Heart right ventricle (tissue), 16 donors: ENCODE results near the gene ATXN7. TPM values are rescaled to one million over a fixed set of nuclear protein-coding genes. Genes with fewer than 3 reads are reported as not detected.
A peak's percentile ranks its signal among the peaks of the same experiment; 100 is the strongest.

Experiments
- ATAC-seq, 8 donors: fragments of 200-7000 bp; cut with Tn5 transposase; one replicate each; pipeline ENCODE4 v1.9.1; 2020; ENCODE audit warnings: mild to moderate bottlenecking in 8 of 8, moderate library complexity in 8 of 8, moderate number of reproducible peaks in 1 of 8
- DNase-seq, 2 donors: peaks; one replicate each; pipeline ENCODE4 v3.0.0-alpha.2; 2020
- H3K27ac ChIP-seq, 10 donors: fragments of 200-600 bp; sonication (generic) in 2 of 10; one replicate each; pipeline versions ENCODE4 v1.5.0 to v1.8.0; 2020 to 2022; ENCODE audit warnings: mild to moderate bottlenecking in 3 of 10
- H3K27me3 ChIP-seq, 7 donors: fragments of 200-600 bp; one replicate each; pipeline ENCODE4 v1.8.0; 2021 to 2022; ENCODE audit warnings: mild to moderate bottlenecking in 2 of 7
- H3K36me3 ChIP-seq, 9 donors: fragments of 200-600 bp; sonication (generic) in 1 of 9; one replicate each; pipeline versions ENCODE4 v1.5.0 to v1.8.0; 2020 to 2022; ENCODE audit warnings: mild to moderate bottlenecking in 2 of 9
- H3K4me1 ChIP-seq, 9 donors: fragments of 200-600 bp; sonication (generic) in 1 of 9; one replicate each; pipeline versions ENCODE4 v1.5.0 to v1.8.0; 2020 to 2022; ENCODE audit warnings: mild to moderate bottlenecking in 4 of 9
- H3K4me3 ChIP-seq, 10 donors: fragments of 200-600 bp; sonication (generic) in 2 of 10; one replicate each; pipeline versions ENCODE4 v1.5.0 to v1.8.0; 2020 to 2022; ENCODE audit warnings: mild to moderate bottlenecking in 7 of 10, moderate library complexity in 2 of 10
- H3K9me3 ChIP-seq, 11 donors: fragments of 200-600 bp in 10 of 11; sonication (generic) in 2 of 11; one replicate each; pipeline versions ENCODE4 v1.5.0 to v1.8.0; 2013 to 2022; ENCODE audit warnings: mild to moderate bottlenecking in 2 of 11, control low read depth in 1 of 11, moderate library complexity in 1 of 11
- CTCF ChIP-seq, 9 donors: fragments of 200-600 bp; sonication (generic) in 2 of 9; IDR thresholded peaks; one replicate each; pipeline versions ENCODE4 v1.5.0 to v1.8.0; 2021 to 2022; ENCODE audit warnings: antibody characterized with exemption in 9 of 9, mild to moderate bottlenecking in 5 of 9, moderate library complexity in 1 of 9
- WGBS, 2 donors: extraction: QIAGEN DNeasy Blood & Tissue Kit; methylation state at CpG; one replicate each; pipeline ENCODE4 v1.1.7; 2013; ENCODE audit warnings: inconsistent platforms in 1 of 2; 5-methylcytosine and 5-hydroxymethylcytosine counted together
- intact Hi-C, 10 donors: fragments of 100-400 bp; cut with DNase I; formaldehyde crosslinking; loops; one replicate each; pipeline versions ENCODE4 v1.11.1 to v1.14.2; 2022
- polyA plus RNA-seq, 2 donors: library from polyadenylated mRNA; stranded (reverse); fragments of 200-250 nt; gene quantifications; one replicate each; pipeline ENCODE4 v1.2.3, GENCODE V29; 2013
- total RNA-seq, 10 donors: library from RNA; stranded (reverse); fragmentation: NEBNext Ultra II Directional in 3 of 10; extraction: Animal tissue kit (Norgen Biotek cat#: 25700) in 3 of 10; gene quantifications; one replicate each; pipeline versions ENCODE4 v1.2.1 to v1.2.4, GENCODE V29; 2021 to 2023
- donor health status: Arrhythmogenic right ventricular cardiomyopathy.
- donor health status: ischemic (EF 13 %, LVEDD 7.1; RV severe dilation, severe dysfunction).
- donor health status: healthy with polysubstance abuse.
- donor health status: DM: no; HTN: yes; CAD: no.
- donor health status: DM: no; HTN: no; CAD: no.
- donor health status: ischemic (EF 25% LVEDD 6.9; RV normal size, moderate dysfunction).
- donor health status: ischemic (EF 25% LVEDD 5.7; RV mildly dilated, moderate dysfunction).
- donor health status: healthy.
- donor health status: DM: yes; HTN: yes; CAD: no.
- donor health status: Ischemic cardiomyopathy.
- donor health status: ischemic (EF 35%, LVEDD 5.7; RV mildly dilated, moderate dysfunction).
- donor health status: nonischemic (EF 11% LVEDD 7.7; RV severe dilation, severe dysfunction).
- donor health status: DM: yes; HTN: yes; CAD: no.
- donor health status: PGD.
- donor health status: ischemic (EF 29% LVEDD 5.4; RV normal size, mild dysfunction).
- donor health status: nonischemic (EF 23%, LVEDD 6.1; RV moderate dilation, normal function).

ATXN7 gene
- total and polyA plus RNA-seq, 12 donors, result 1.7 to 31.0 (median 19.6) TPM

GRCh38 chr3:63936925-63937324 lies 73.3 kb downstream of the ATXN7 start:
- intact Hi-C loops, result no loop called here
- Histone ChIP-seq H3K27ac (no peak overlapping the region), H3K27me3 (no peaks in the 10 kb centered on the region), H3K9me3 (no peaks in the 10 kb centered on the region), H3K4me1 (peaks cover 0 to 78% (median 49%) of the 10 kb centered on the region in 9 donors), H3K36me3 (peaks cover 0 to 5% (median 0%) of the 10 kb centered on the region in 9 donors), H3K4me3 (no peak overlapping the region)
- no peak for DNase-seq
- ATAC-seq, result no peak
- TF ChIP-seq CTCF (IDR thresholded peaks at IDR 0.05), result no peak
- 45 to 51% methylated on average over 4 of the region's 4 CpGs for WGBS, 2 donors

- no peaks in the 10 kb centered on the region for H3K9me3 ChIP-seq
- WGBS, 2 donors, result 86 to 88% methylated on average over 6 of the region's 6 CpGs
- DNase-seq, result no peak
- peak in 1 of 8 donors; percentile 21 for ATAC-seq
- peaks cover 0 to 7% (median 0%) of the 10 kb centered on the region in 9 donors for H3K36me3 ChIP-seq
- TF ChIP-seq CTCF (IDR thresholded peaks at IDR 0.05), result no peak
- no peak overlapping the region for H3K4me3 ChIP-seq
- intact Hi-C loops, result no loop called here
- no peak overlapping the region for H3K27ac ChIP-seq
- H3K4me1 ChIP-seq, result peaks cover 0 to 68% (median 39%) of the 10 kb centered on the region in 9 donors
- no peaks in the 10 kb centered on the region for H3K27me3 ChIP-seq
Observed at GRCh38 chr3:63937661-63938651, 74.3 kb downstream of the ATXN7 start.

- TF ChIP-seq CTCF (IDR thresholded peaks at IDR 0.05), result no peak
Observed at GRCh38 chr3:63940389-63940757, 76.7 kb downstream of the ATXN7 start.

GRCh38 chr3:63942528-63942927 lies 78.9 kb downstream of the ATXN7 start:
- Histone ChIP-seq H3K27me3 (no peaks in the 10 kb centered on the region), H3K4me3 (no peak overlapping the region), H3K36me3 (peaks cover 0 to 7% (median 0%) of the 10 kb centered on the region in 9 donors), H3K4me1 (peaks cover 0 to 55% (median 19%) of the 10 kb centered on the region in 9 donors), H3K9me3 (no peaks in the 10 kb centered on the region), H3K27ac (no peak overlapping the region)
- intact Hi-C loops, result no loop called here
- no peak for TF ChIP-seq CTCF (IDR thresholded peaks at IDR 0.05)
- no peak for DNase-seq
- no peak for ATAC-seq

More at GRCh38 chr3:63940389-63940757, 76.7 kb downstream of the ATXN7 start:
- Histone ChIP-seq H3K27me3 (no peaks in the 10 kb centered on the region), H3K27ac (no peak overlapping the region), H3K36me3 (peaks cover 0 to 8% (median 0%) of the 10 kb centered on the region in 9 donors), H3K4me1 (peaks cover 0 to 63% (median 25%) of the 10 kb centered on the region in 9 donors), H3K4me3 (no peak overlapping the region), H3K9me3 (no peaks in the 10 kb centered on the region)
- intact Hi-C loops, result loop anchor here in 1 of 10 donors (1.0 kb wide), 1 partner anchor 24 kb away; no protein-coding TSS in a partner anchor
- DNase-seq (no peak), ATAC-seq (no peak)
- 94 to 95% methylated on average over 4 of the region's 4 CpGs for WGBS, 2 donors
